Omental fat pad (tissue), 4 donors: Measurements from ENCODE around the gene TRIO. TPM values are rescaled to one million over a fixed set of nuclear protein-coding genes. Genes with fewer than 3 reads are reported as not detected.

ENCODE experiments used
- ATAC-seq: fragments of 150-250 bp; one replicate; pipeline ENCODE4 v1.9.1; 2016; ENCODE audit warnings: mild to moderate bottlenecking, moderate library complexity; ENCODE audit not compliant: low FRiP score
- DNase-seq: peaks from one replicate; pipeline ENCODE4 v3.0.0-alpha.2; 2019; ENCODE audit warnings: low spot score
- CTCF ChIP-seq, 3 donors: fragments of 450-650 bp; IDR thresholded peaks; one replicate each; pipeline ENCODE4 v1.5.1; 2016 to 2017; ENCODE audit warnings: antibody characterized with exemption in 3 of 3, mild to moderate bottlenecking in 3 of 3, moderate library complexity in 2 of 3
- total RNA-seq, 4 donors: library from RNA; depleted of rRNA; stranded (reverse); fragments of >200 nt; gene quantifications; one replicate each; pipeline ENCODE4 v1.1.0, GENCODE V29; 2016

Gene TRIO
- total RNA-seq, 4 donors from 2014 or later = 125 to 370 (median 193) TPM

GRCh38 chr5:14272548-14273205 is 129.5 kb downstream of the TRIO start:
- no peak for DNase-seq
- ATAC-seq = no peak

GRCh38 chr5:14273207-14273767 is 130.1 kb downstream of the TRIO start:
- ATAC-seq (no peak), DNase-seq (no peak)
- TF ChIP-seq CTCF (IDR thresholded peaks at IDR 0.05) = no peak

More at GRCh38 chr5:14272548-14273205, 129.5 kb downstream of the TRIO start:
- no peak for TF ChIP-seq CTCF (IDR thresholded peaks at IDR 0.05)

- no peak for TF ChIP-seq CTCF (IDR thresholded peaks at IDR 0.05)
- ATAC-seq (no peak), DNase-seq (no peak)
These were observed 133.2 kb downstream of the TRIO start for GRCh38 chr5:14276380-14276779.

GRCh38 chr5:14277385-14278320 is 134.5 kb downstream of the TRIO start:
- TF ChIP-seq CTCF (IDR thresholded peaks at IDR 0.05) = no peak
- no peak for ATAC-seq
- no peak for DNase-seq

GRCh38 chr5:14280294-14280854 is 137.2 kb downstream of the TRIO start:
- ATAC-seq (no peak), DNase-seq (no peak)
- TF ChIP-seq CTCF (IDR thresholded peaks at IDR 0.05) = no peak

- DNase-seq (no peak), ATAC-seq (no peak)
- TF ChIP-seq CTCF (IDR thresholded peaks at IDR 0.05) = no peak
These were observed 138.6 kb downstream of the TRIO start for GRCh38 chr5:14281746-14282181.
